A673 (cell line): Measurements from ENCODE around the gene ARMC8. TPM values are rescaled to one million over a fixed set of nuclear protein-coding genes. Genes with fewer than 3 reads are reported as not detected.
"Not testable (repeated sequence)": the region's sequence is repeated elsewhere in the genome, so short reads cannot be mapped to it uniquely, and the experiment has no call there.

Source experiments
- BruUV-seq: library from RNA; stranded (reverse); fragments of 400-500 nt; replicated peaks from 2 replicates; lab custom pipeline; 2021; lab: Mats Ljungman, UMichigan
- CTCF ChIA-PET: fragments of 300-600 bp; sonication (Branson Sonifier 250); formaldehyde crosslinking; loops from one replicate; lab custom pipeline; 2022; ENCODE audit warnings: antibody characterized with exemption; lab: Charles Lee
- POLR2A ChIA-PET: fragments of 300-600 bp; sonication (Branson Sonifier 250); formaldehyde crosslinking; loops from one replicate; lab custom pipeline; 2022; ENCODE audit warnings: antibody characterized with exemption; ENCODE audit not compliant: low non-redundant PET; lab: Charles Lee
- DNase-seq: peaks from one replicate; pipeline ENCODE4 v3.0.0-alpha.2; 2015; ENCODE audit warnings: low spot score
- H3K27ac ChIP-seq: fragments of 200-600 bp; sonication (generic); 2 replicates; pipeline ENCODE4 v1.5.1; 2016; ENCODE audit warnings: mixed run types, low read depth, mild to moderate bottlenecking, mixed read lengths, antibody characterized with exemption, low read length; ENCODE audit not compliant: poor library complexity, severe bottlenecking
- H3K27me3 ChIP-seq: fragments of 200-600 bp; sonication (generic); replicated peaks from 2 replicates; pipeline ENCODE4 v1.6.1; 2017; ENCODE audit warnings: mixed run types, low read depth, mild to moderate bottlenecking, mixed read lengths, antibody characterized with exemption, low read length; ENCODE audit not compliant: insufficient read depth, poor library complexity
- H3K36me3 ChIP-seq: fragments of 200-600 bp; sonication (generic); 2 replicates; pipeline ENCODE4 v1.6.1; 2016; ENCODE audit warnings: mixed run types, mild to moderate bottlenecking, mixed read lengths, antibody characterized with exemption, low read length; ENCODE audit not compliant: insufficient read depth, poor library complexity, severe bottlenecking
- H3K4me1 ChIP-seq: fragments of 200-600 bp; sonication (generic); 2 replicates; pipeline ENCODE4 v1.6.1; 2017; ENCODE audit warnings: mixed run types, mild to moderate bottlenecking, mixed read lengths, antibody characterized with exemption, low read length; ENCODE audit not compliant: insufficient read depth, poor library complexity, severe bottlenecking
- H3K4me3 ChIP-seq: fragments of 200-600 bp; sonication (generic); 2 replicates; pipeline ENCODE4 v1.5.1; 2016; ENCODE audit warnings: low read depth, mixed run types, mild to moderate bottlenecking, mixed read lengths, low read length; ENCODE audit not compliant: poor library complexity, severe bottlenecking
- H3K9me3 ChIP-seq: fragments of 200-600 bp; sonication (generic); 2 replicates; pipeline ENCODE4 v1.6.1; 2016; ENCODE audit warnings: mixed run types, low read depth, mild to moderate bottlenecking, mixed read lengths, antibody characterized with exemption, low read length; ENCODE audit not compliant: poor library complexity, severe bottlenecking
- EZH2 ChIP-seq: fragments of 200-600 bp; sonication (generic); IDR thresholded peaks from 2 replicates; pipeline ENCODE4 v1.6.1; 2017; ENCODE audit warnings: borderline replicate concordance, low read depth, mild to moderate bottlenecking, mixed read lengths, antibody characterized with exemption, low read length; ENCODE audit not compliant: poor library complexity, severe bottlenecking
- intact Hi-C: fragments of 100-400 bp; cut with micrococcal nuclease; formaldehyde crosslinking; loops from one replicate; pipeline ENCODE4 v1.10.0; 2022; ENCODE audit not compliant: unreplicated experiment
- total RNA-seq: library from RNA; stranded (reverse); gene quantifications from 2 replicates; pipeline ENCODE4 v1.2.3, GENCODE V29; 2021
- TF ChIP-seq, protein P1 (sequence below): fragments of 300-800, 200-600 bp; sonication (generic); conservative IDR thresholded peaks from 2 replicates; pipeline ENCODE4 v1.5.1; 2017; ENCODE audit warnings: low read depth, mild to moderate bottlenecking, antibody characterized with exemption, low read length, moderate library complexity, mixed read lengths

The ARMC8 gene
- total RNA-seq, 1 experiment from 2014 or later: 55.8 TPM

DNA sequence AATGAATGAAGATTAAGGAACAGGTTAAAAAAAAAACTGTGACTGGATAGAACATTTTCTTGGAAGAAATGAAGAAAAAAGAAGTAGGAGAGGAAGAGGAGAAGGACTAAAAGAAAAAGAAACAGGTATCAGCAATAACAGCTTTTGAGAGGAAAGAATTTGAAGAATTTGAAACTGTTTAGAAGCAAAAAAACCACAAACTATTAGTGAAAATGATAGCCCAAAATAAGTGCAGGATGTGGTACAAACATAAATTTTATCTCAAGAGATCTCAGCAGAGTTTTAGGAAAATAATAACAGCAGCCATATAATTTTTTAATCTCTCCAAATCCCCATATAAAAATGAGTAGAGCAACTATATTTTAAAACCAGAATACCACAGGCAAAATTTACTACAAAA is 46.2 kb upstream of the ARMC8 start:
- no peaks in the 10 kb centered on the region for H3K36me3 ChIP-seq
- no TSS peak for BruUV-seq
- no peaks in the 10 kb centered on the region for H3K9me3 ChIP-seq
- H3K4me1 ChIP-seq: no peaks in the 10 kb centered on the region
- ChIA-PET POLR2A (no interaction called here), CTCF (no interaction called here)
- H3K4me3 ChIP-seq: no peak overlapping the region
- no peak overlapping the region for H3K27ac ChIP-seq
- intact Hi-C loops: no loop called here
- DNase-seq: no peak
- H3K27me3 ChIP-seq: no peaks in the 10 kb centered on the region
- no peak for TF ChIP-seq EZH2
- TF ChIP-seq, protein P1, sequence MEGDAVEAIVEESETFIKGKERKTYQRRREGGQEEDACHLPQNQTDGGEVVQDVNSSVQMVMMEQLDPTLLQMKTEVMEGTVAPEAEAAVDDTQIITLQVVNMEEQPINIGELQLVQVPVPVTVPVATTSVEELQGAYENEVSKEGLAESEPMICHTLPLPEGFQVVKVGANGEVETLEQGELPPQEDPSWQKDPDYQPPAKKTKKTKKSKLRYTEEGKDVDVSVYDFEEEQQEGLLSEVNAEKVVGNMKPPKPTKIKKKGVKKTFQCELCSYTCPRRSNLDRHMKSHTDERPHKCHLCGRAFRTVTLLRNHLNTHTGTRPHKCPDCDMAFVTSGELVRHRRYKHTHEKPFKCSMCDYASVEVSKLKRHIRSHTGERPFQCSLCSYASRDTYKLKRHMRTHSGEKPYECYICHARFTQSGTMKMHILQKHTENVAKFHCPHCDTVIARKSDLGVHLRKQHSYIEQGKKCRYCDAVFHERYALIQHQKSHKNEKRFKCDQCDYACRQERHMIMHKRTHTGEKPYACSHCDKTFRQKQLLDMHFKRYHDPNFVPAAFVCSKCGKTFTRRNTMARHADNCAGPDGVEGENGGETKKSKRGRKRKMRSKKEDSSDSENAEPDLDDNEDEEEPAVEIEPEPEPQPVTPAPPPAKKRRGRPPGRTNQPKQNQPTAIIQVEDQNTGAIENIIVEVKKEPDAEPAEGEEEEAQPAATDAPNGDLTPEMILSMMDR: no peak

DNA sequence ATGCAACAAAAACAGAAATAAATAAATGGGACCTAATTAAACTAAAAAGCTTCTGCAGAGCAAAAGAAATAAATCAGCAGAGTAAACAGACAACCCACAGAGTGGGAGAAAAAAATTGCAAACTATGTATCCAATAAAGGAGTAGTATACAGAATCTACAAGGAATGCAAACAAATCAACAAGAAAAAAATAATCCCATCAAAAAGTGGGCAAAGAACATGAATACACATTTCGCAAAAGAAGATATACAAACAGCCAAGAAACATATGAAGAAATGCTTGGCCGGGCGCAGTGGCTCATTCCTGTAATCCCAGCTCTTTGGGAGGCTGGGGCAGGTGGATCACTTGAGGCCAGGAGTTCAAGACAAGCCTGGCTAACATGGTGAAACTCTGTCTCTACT is 44.9 kb upstream of the ARMC8 start:
- H3K36me3 ChIP-seq, H3K4me1 ChIP-seq, intact Hi-C loops, H3K27me3 ChIP-seq, BruUV-seq, H3K4me3 ChIP-seq, CTCF ChIA-PET, H3K27ac ChIP-seq, DNase-seq, POLR2A ChIA-PET, H3K9me3 ChIP-seq: not testable (repeated sequence)

DNA sequence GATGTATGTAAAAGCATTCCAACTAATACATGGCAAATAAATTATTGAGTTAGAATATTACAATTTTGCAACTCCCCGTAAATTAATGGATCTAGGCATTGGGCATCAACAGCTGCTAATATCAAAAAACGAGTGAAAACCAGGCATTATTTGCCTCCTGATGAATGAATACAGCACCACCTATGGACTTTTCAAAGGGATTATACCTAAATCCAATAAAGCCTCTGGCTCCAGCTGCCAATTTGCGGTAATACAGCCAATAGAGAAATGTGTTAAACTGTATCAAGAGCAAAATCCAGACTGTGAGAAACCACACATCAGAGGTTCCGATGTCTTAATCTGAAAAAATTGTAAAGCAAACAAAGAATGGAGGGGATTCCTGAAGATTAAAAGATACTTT is 38.6 kb upstream of the ARMC8 start:
- intact Hi-C loops: no loop called here
- DNase-seq: peak; percentile 18
- Histone ChIP-seq H3K27me3 (no peaks in the 10 kb centered on the region), H3K36me3 (no peaks in the 10 kb centered on the region), H3K4me3 (no peak overlapping the region), H3K9me3 (no peaks in the 10 kb centered on the region), H3K4me1 (no peaks in the 10 kb centered on the region), H3K27ac (no peak overlapping the region)
- CTCF ChIA-PET: no interaction called here
- BruUV-seq: no TSS peak
- POLR2A ChIA-PET: no interaction called here
- no peak for TF ChIP-seq EZH2
- TF ChIP-seq, protein P1: no peak; the same call in 1 of the 2 replicates

DNA sequence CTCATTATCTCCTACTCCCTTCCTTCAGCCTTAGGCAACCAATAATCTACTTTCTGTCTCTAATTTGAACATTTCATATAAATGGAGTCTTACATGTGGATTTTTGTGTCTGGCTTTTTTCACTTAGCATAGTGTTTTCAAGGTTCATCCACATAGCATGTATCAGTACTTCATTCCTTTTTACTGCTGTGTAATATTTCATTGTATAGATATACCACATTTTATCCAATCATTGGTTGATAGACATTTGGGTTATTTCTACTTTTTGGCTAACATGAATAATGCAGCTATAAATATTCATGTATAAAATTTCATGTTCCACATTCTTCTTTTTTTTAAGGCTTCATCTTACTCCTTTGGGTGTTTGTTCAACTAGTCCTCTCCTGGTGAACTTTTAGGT is 32.6 kb upstream of the ARMC8 start:
- no peaks in the 10 kb centered on the region for H3K27me3 ChIP-seq
- no TSS peak for BruUV-seq
- no peaks in the 10 kb centered on the region for H3K4me1 ChIP-seq
- ChIA-PET POLR2A (no interaction called here), CTCF (no interaction called here)
- intact Hi-C loops: no loop called here
- H3K9me3 ChIP-seq: no peaks in the 10 kb centered on the region
- no peaks in the 10 kb centered on the region for H3K36me3 ChIP-seq
- TF ChIP-seq, protein P1: no peak
- no peak for TF ChIP-seq EZH2
- no peak overlapping the region for H3K27ac ChIP-seq
- DNase-seq: no peak
- no peak overlapping the region for H3K4me3 ChIP-seq
